Chondrocyte (in vitro differentiated cells): ENCODE measurements around the gene RAB1B. TPM values are rescaled to one million over a fixed set of nuclear protein-coding genes. Genes with fewer than 3 reads are reported as not detected.
"Not testable (repeated sequence)": the region's sequence is repeated elsewhere in the genome, so short reads cannot be mapped to it uniquely, and the experiment has no call there.

Source experiments
- DNase-seq: peaks from one replicate; pipeline ENCODE4 v3.0.0; 2021; ENCODE audit warnings: mixed read lengths, low spot score
- H3K27ac Mint-ChIP-seq: one replicate; pipeline ENCODE4 v1.8.0; 2021; ENCODE audit warnings: mild to moderate bottlenecking, moderate library complexity, mixed read lengths; ENCODE audit not compliant: unreplicated experiment
- H3K27me3 Mint-ChIP-seq: 2 replicates; pipeline ENCODE4 v1.8.0; 2021; ENCODE audit warnings: low read depth, mixed read lengths
- H3K36me3 Mint-ChIP-seq: 2 replicates; pipeline ENCODE4 v1.8.0; 2021; ENCODE audit warnings: low read depth, mixed read lengths
- H3K4me1 Mint-ChIP-seq: 2 replicates; pipeline ENCODE4 v1.8.0; 2021; ENCODE audit warnings: low read depth, mild to moderate bottlenecking, mixed read lengths
- H3K4me3 Mint-ChIP-seq: one replicate; pipeline ENCODE4 v1.8.0; 2021; ENCODE audit warnings: mild to moderate bottlenecking, moderate library complexity, mixed read lengths; ENCODE audit not compliant: unreplicated experiment
- H3K9me3 Mint-ChIP-seq: 2 replicates; pipeline ENCODE4 v1.8.0; 2021; ENCODE audit warnings: low read depth, mixed read lengths
- total RNA-seq: library from RNA; stranded (reverse); gene quantifications from 3 replicates; pipeline ENCODE4 v1.2.1, GENCODE V29; 2021
- TF ChIP-seq, protein P1 (sequence below): fragments of 200-600 bp; sonication (generic); IDR thresholded peaks from 2 replicates; pipeline ENCODE4 v1.5.0; 2021; ENCODE audit warnings: antibody characterized with exemption, mild to moderate bottlenecking, moderate library complexity

RAB1B gene
- total RNA-seq, 1 donor from 2014 or later: 124 TPM

DNA sequence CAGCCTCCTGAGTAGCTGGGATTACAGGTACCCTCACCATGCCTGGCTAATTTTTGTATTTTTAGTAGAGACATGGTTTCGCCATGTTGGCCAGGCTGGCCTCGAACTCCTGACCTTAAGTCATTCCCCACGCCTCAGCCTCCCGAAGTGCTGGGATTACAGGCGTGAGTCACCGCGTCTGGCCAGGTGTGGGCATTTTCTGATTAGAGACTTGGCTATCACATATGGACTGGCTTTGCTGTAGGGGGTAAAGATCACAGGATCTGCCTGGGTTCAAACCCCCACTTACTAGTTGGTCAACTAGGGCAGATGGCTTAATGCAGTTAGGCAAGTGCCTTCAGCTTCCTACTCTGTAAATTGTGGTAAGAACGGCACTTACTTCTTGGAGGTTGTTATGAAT, 41.9 kb downstream of the RAB1B start:
- Mint-ChIP-seq H3K27ac (no peak overlapping the region), H3K27me3 (no peaks in the 10 kb centered on the region), H3K36me3 (no peaks in the 10 kb centered on the region), H3K9me3 (no peaks in the 10 kb centered on the region), H3K4me1 (peaks cover 24% of the 10 kb centered on the region), H3K4me3 (no peak overlapping the region)
- no peak for DNase-seq
- TF ChIP-seq, protein P1, sequence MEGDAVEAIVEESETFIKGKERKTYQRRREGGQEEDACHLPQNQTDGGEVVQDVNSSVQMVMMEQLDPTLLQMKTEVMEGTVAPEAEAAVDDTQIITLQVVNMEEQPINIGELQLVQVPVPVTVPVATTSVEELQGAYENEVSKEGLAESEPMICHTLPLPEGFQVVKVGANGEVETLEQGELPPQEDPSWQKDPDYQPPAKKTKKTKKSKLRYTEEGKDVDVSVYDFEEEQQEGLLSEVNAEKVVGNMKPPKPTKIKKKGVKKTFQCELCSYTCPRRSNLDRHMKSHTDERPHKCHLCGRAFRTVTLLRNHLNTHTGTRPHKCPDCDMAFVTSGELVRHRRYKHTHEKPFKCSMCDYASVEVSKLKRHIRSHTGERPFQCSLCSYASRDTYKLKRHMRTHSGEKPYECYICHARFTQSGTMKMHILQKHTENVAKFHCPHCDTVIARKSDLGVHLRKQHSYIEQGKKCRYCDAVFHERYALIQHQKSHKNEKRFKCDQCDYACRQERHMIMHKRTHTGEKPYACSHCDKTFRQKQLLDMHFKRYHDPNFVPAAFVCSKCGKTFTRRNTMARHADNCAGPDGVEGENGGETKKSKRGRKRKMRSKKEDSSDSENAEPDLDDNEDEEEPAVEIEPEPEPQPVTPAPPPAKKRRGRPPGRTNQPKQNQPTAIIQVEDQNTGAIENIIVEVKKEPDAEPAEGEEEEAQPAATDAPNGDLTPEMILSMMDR: no peak

DNA sequence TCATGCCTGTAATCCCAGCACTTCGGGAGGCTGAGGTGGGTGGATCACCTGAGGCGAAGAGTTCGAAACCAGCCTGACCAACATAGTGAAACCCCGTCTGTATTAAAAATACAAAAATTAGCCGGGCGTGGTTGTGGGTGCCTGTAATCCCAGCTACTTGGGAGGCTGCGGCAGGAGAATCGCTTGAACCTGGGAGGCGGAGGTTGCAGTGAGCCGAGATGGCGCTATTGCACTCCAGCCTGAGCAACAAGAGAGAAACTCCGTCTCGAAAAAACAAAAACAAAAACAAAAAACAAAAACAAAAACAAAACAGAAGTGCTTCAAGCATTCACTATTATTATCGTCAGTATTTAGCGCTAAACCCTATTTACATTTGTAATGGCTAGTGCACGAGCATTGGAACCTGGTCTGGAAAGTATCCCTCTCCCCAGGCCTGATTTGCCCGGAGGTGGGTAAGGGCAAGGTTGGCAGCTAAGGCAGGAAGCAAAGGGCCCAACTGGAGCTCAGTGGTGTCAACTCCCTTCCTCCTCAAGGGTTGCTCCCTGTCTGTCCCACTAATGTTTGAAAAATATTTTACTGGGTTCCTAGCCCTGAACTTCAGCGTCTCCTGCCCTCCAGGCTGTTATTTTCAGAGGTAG, 42.5 kb downstream of the RAB1B start:
- peaks cover 30% of the 10 kb centered on the region for H3K4me1 Mint-ChIP-seq
- H3K27ac Mint-ChIP-seq, H3K9me3 Mint-ChIP-seq, DNase-seq, H3K27me3 Mint-ChIP-seq, H3K4me3 Mint-ChIP-seq, H3K36me3 Mint-ChIP-seq: not testable (repeated sequence)

DNA sequence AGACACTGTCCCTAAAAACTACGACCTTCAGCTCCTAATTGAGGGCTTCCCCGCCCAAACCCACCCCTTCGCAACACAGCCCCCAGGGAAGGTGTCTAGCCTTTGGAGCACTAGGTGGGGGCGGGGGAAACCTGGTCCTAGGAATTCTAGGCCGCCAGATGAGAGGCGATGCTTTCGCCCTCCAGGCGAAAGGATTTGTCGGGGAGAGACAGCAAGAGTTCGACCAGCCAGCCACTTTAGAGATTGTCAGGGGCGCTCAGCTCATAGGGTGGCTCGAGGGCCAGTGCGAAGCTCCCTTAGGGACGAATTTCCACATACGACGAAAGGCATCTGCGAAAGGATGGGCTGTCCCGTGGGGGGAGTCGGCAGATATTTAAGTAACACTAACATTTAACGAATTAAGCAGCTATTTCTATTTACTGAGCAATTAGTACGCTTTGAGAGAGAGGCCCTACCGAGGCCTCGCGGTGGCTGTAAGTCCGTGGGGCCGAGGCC, 43.1 kb downstream of the RAB1B start:
- DNase-seq: no peak
- Mint-ChIP-seq H3K36me3 (no peaks in the 10 kb centered on the region), H3K27ac (peak overlapping the region; percentile 99), H3K4me1 (peaks cover 34% of the 10 kb centered on the region), H3K9me3 (no peaks in the 10 kb centered on the region), H3K4me3 (peak overlapping the region; percentile 85), H3K27me3 (no peaks in the 10 kb centered on the region)
- TF ChIP-seq, protein P1: no peak

DNA sequence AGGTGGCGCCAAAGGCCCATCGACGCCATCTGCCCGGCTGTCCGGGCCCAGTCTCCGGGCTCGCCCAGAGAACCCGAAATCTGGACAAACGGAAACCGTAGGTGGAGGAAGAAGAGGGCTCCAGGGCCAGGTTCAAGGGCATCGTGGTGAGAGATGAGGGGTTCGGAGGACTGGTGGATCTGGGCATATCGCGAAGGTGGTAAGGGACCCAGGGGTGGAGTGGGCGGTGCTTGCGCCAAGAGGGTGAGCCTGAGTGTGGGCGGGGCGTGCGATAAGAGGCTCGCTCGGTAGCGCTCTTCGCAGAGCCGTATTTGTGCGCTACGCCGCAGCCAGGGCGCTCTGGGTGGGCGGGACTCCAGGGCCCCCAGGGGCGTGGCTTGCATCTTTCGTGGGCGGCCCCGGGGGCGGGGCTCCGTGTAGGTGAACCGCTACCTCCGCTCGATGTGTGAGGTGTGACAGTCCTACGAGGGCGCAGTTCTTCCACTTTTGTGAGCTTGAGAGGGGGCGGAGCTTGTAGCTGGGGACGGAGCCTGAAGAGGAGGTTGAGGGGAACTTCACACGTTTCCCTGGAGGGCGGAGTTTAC, 43.6 kb downstream of the RAB1B start:
- peak overlapping the region; percentile 99 for H3K27ac Mint-ChIP-seq
- no peak for DNase-seq
- H3K36me3 Mint-ChIP-seq: no peaks in the 10 kb centered on the region
- H3K9me3 Mint-ChIP-seq: no peaks in the 10 kb centered on the region
- H3K4me1 Mint-ChIP-seq: peaks cover 35% of the 10 kb centered on the region
- H3K4me3 Mint-ChIP-seq: peak overlapping the region; percentile 85
- TF ChIP-seq, protein P1: peak; percentile 98
- no peaks in the 10 kb centered on the region for H3K27me3 Mint-ChIP-seq

DNA sequence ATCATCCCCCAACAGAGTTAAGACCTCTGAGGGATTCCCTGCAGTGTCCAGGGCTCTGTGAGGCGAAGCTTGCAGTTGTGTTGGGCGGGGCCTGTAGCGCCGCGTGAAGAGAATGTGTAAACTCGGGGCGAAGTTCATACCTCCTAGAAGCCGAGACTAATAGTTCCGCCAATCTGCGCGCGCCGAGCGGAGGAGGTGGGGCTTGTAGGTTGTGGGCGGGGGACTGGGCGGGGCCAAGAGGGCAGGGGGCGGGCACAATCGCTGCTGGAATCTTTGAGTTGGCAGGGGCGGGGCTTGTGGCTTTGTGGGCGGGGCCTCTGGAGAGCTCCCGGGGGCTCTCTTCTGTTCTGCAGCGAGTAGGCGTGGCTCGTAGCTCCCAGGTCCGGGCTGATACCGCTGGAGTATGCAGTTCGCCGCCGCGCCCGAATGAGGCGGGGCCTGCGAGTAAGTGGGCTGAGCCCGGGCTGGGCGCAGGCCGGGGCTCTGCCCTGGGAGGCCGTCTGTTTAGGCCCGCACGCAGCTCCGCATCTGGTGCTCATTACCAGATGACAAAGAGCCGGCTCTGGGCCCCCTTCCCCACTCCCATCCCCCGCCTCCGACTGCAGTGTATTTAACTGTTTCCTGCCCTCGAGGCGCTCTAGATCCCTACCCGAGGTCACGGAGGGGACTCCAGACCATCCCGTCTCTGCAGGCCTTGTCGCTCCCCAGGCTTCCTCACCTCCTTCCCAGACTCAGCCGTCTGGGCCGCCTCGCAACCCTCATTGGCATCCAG, 44.3 kb downstream of the RAB1B start:
- TF ChIP-seq, protein P1: no peak

More for the DNA sequence above, 44.3 kb downstream of the RAB1B start:
- H3K36me3 Mint-ChIP-seq: no peaks in the 10 kb centered on the region
- H3K4me1 Mint-ChIP-seq: peaks cover 42% of the 10 kb centered on the region
- H3K4me3 Mint-ChIP-seq: peak overlapping the region; percentile 85
- no peaks in the 10 kb centered on the region for H3K9me3 Mint-ChIP-seq
- H3K27ac Mint-ChIP-seq: peak overlapping the region; percentile 99
- peak; percentile 99 for DNase-seq
- H3K27me3 Mint-ChIP-seq: no peaks in the 10 kb centered on the region
